RWPE2 (cell line): ENCODE results near the gene LRRK1.

Experiments used
- ATAC-seq: fragments of 200-7000 bp; cut with Tn5 transposase; 3 replicates; pipeline ENCODE4 v1.9.1; 2021; ENCODE audit warnings: low read depth
- DNase-seq: peaks from one replicate; pipeline ENCODE4 v3.0.0-alpha.2; 2020; ENCODE audit warnings: low spot score
- H3K27ac ChIP-seq: fragments of 450-650 bp; 2 replicates; pipeline ENCODE4 v1.5.1; 2017; ENCODE audit warnings: mild to moderate bottlenecking; ENCODE audit not compliant: poor library complexity, severe bottlenecking
- H3K27me3 ChIP-seq: fragments of 250-450 bp; sonication (Bioruptor Pico); 2 replicates; pipeline ENCODE4 v1.5.1; 2021; ENCODE audit warnings: mild to moderate bottlenecking, moderate library complexity; ENCODE audit not compliant: insufficient read depth, poor library complexity, severe bottlenecking
- H3K36me3 ChIP-seq: fragments of 250-450 bp; sonication (Bioruptor Pico); 2 replicates; pipeline ENCODE4 v1.5.1; 2020; ENCODE audit warnings: low read depth, mild to moderate bottlenecking, moderate library complexity
- H3K4me1 ChIP-seq: fragments of 250-450 bp; sonication (Bioruptor Pico); 2 replicates; pipeline ENCODE4 v1.5.1; 2021; ENCODE audit warnings: mild to moderate bottlenecking, moderate library complexity; ENCODE audit not compliant: insufficient read depth, poor library complexity, severe bottlenecking
- H3K4me3 ChIP-seq: fragments of 250-450 bp; sonication (Bioruptor Pico); 2 replicates; pipeline ENCODE4 v1.5.1; 2021; ENCODE audit warnings: mild to moderate bottlenecking, moderate library complexity; ENCODE audit not compliant: severe bottlenecking
- H3K9me3 ChIP-seq: fragments of 250-450 bp; sonication (Bioruptor Pico); 2 replicates; pipeline ENCODE4 v1.5.1; 2021; ENCODE audit warnings: mild to moderate bottlenecking, moderate library complexity; ENCODE audit not compliant: severe bottlenecking
- CTCF ChIP-seq: fragments of 450-650 bp; IDR thresholded peaks from one replicate; pipeline ENCODE4 v1.5.1; 2017; ENCODE audit warnings: mild to moderate bottlenecking, moderate library complexity; ENCODE audit not compliant: poor library complexity, severe bottlenecking

Gene LRRK1

GRCh38 chr15:100951965-100952364, 32.8 kb downstream of the LRRK1 start:
- DNase-seq, result no peak
- Histone ChIP-seq H3K27me3 (no peaks in the 10 kb centered on the region), H3K4me3 (no peak overlapping the region), H3K4me1 (no peaks in the 10 kb centered on the region), H3K9me3 (no peaks in the 10 kb centered on the region), H3K36me3 (peaks cover 6% of the 10 kb centered on the region; the same call in 1 of the 2 replicates), H3K27ac (no peak overlapping the region)
- no peak for ATAC-seq
- no peak for TF ChIP-seq CTCF

GRCh38 chr15:100952566-100952965, 33.4 kb downstream of the LRRK1 start:
- Histone ChIP-seq H3K9me3 (no peaks in the 10 kb centered on the region), H3K4me3 (no peak overlapping the region), H3K4me1 (no peaks in the 10 kb centered on the region), H3K27me3 (no peaks in the 10 kb centered on the region), H3K36me3 (peaks cover 6% of the 10 kb centered on the region; the same call in 1 of the 2 replicates), H3K27ac (no peak overlapping the region)
- TF ChIP-seq CTCF, result no peak
- DNase-seq (no peak), ATAC-seq (no peak)

- H3K4me3 ChIP-seq, result no peak overlapping the region
- no peak for TF ChIP-seq CTCF
- H3K27me3 ChIP-seq, result no peaks in the 10 kb centered on the region
- ATAC-seq (peak; percentile 91), DNase-seq (no peak)
- no peaks in the 10 kb centered on the region for H3K36me3 ChIP-seq
- H3K27ac ChIP-seq, result no peak overlapping the region
- H3K4me1 ChIP-seq, result peaks cover 14% of the 10 kb centered on the region
- H3K9me3 ChIP-seq, result no peaks in the 10 kb centered on the region
Measured at GRCh38 chr15:100958326-100959065, 39.3 kb downstream of the LRRK1 start.

- no peaks in the 10 kb centered on the region for H3K27me3 ChIP-seq
- H3K9me3 ChIP-seq, result no peaks in the 10 kb centered on the region
- no peak overlapping the region for H3K4me3 ChIP-seq
- TF ChIP-seq CTCF, result no peak
- no peak for DNase-seq
- no peak overlapping the region for H3K27ac ChIP-seq
- no peak for ATAC-seq
- no peaks in the 10 kb centered on the region for H3K36me3 ChIP-seq
- H3K4me1 ChIP-seq, result peaks cover 14% of the 10 kb centered on the region
Measured at GRCh38 chr15:100959066-100960050, 40.2 kb downstream of the LRRK1 start.
